DND-41 (cell line): ENCODE results near the gene MCU.

ENCODE experiments used
- ATAC-seq: fragments of 200-7000 bp; cut with Tn5 transposase; 3 replicates; pipeline ENCODE4 v1.9.1; 2021; ENCODE audit warnings: low read depth; ENCODE audit not compliant: insufficient read depth
- DNase-seq: peaks from one replicate; pipeline ENCODE4 v3.0.0-alpha.2; 2020
- H2AFZ ChIP-seq: 2 replicates; pipeline ENCODE4 v1.6.0; 2012; ENCODE audit warnings: low read depth, low read length
- H3K27ac ChIP-seq: 2 replicates; pipeline ENCODE4 v1.5.1; 2012; ENCODE audit warnings: low read length, inconsistent platforms
- H3K27me3 ChIP-seq: fragments of 200-600 bp; sonication (generic); 2 replicates; pipeline ENCODE4 v1.6.0; 2012; ENCODE audit warnings: low read length, mild to moderate bottlenecking, inconsistent platforms; ENCODE audit not compliant: insufficient read depth, poor library complexity
- H3K36me3 ChIP-seq: 2 replicates; pipeline ENCODE4 v1.5.1; 2012; ENCODE audit warnings: low read length, inconsistent platforms; ENCODE audit not compliant: insufficient read depth
- H3K4me1 ChIP-seq: 2 replicates; pipeline ENCODE4 v1.5.1; 2012; ENCODE audit warnings: mild to moderate bottlenecking, low read length; ENCODE audit not compliant: insufficient read depth
- H3K4me2 ChIP-seq: 2 replicates; pipeline ENCODE4 v1.6.0; 2012; ENCODE audit warnings: mild to moderate bottlenecking, moderate library complexity, low read length, inconsistent platforms; ENCODE audit not compliant: insufficient read depth
- H3K4me3 ChIP-seq, 2 experiments: fragments of 200-600 bp in 1 of 2; shearing (Covaris generic) in 1 of 2; 2 replicates each; pipeline ENCODE4 v1.5.1; 2012 to 2016; ENCODE audit warnings: inconsistent platforms in 2 of 2, low read length in 2 of 2, mild to moderate bottlenecking in 2 of 2, low read depth in 1 of 2, moderate library complexity in 1 of 2
- H3K79me2 ChIP-seq: 2 replicates; pipeline ENCODE4 v1.6.0; 2012; ENCODE audit warnings: low read length, inconsistent platforms; ENCODE audit not compliant: insufficient read depth
- H3K9ac ChIP-seq: 2 replicates; pipeline ENCODE4 v1.6.0; 2012; ENCODE audit warnings: low read depth, mild to moderate bottlenecking, inconsistent platforms, low read length, moderate library complexity
- H3K9me3 ChIP-seq: 2 replicates; pipeline ENCODE4 v1.5.1; 2012; ENCODE audit warnings: low read length, moderate library complexity, mild to moderate bottlenecking, inconsistent platforms; ENCODE audit not compliant: insufficient read depth, severe bottlenecking
- H4K20me1 ChIP-seq: 2 replicates; pipeline ENCODE4 v1.6.0; 2012; ENCODE audit warnings: low read length; ENCODE audit not compliant: insufficient read depth
- CTCF ChIP-seq: IDR thresholded peaks from 2 replicates; pipeline ENCODE4 v1.5.1; 2012; ENCODE audit warnings: borderline replicate concordance, low read length, moderate library complexity, mild to moderate bottlenecking; ENCODE audit not compliant: poor library complexity, severe bottlenecking; ENCODE audit errors: extremely low read depth
- EZH2 ChIP-seq: IDR thresholded peaks from 3 replicates; pipeline ENCODE4 v1.6.1; 2012; ENCODE audit warnings: borderline replicate concordance, low read depth, mild to moderate bottlenecking, moderate library complexity, low read length, inconsistent platforms; ENCODE audit not compliant: severe bottlenecking

The MCU gene

GRCh38 chr10:72792288-72792687 is 100.3 kb downstream of the MCU start:
- Histone ChIP-seq H3K27ac (no peak overlapping the region), H3K9me3 (no peaks in the 10 kb centered on the region)

GRCh38 chr10:72793752-72794151 is 101.8 kb downstream of the MCU start:
- Histone ChIP-seq H3K79me2 (0 out of 2 replicates have a peak, but pooled peaks cover 2% of the 10 kb centered on the region), H3K9ac (no peak overlapping the region), H3K36me3 (no peaks in the 10 kb centered on the region), H3K27me3 (no peaks in the 10 kb centered on the region), H3K4me2 (no peak overlapping the region), H3K4me3 (no peak overlapping the region), H3K4me1 (no peaks in the 10 kb centered on the region), H4K20me1 (no peaks in the 10 kb centered on the region), H3K9me3 (no peaks in the 10 kb centered on the region), H2AFZ (no peak overlapping the region), H3K27ac (no peak overlapping the region)
- ATAC-seq (no peak), DNase-seq (no peak)
- TF ChIP-seq EZH2, result no peak
- no peak for TF ChIP-seq CTCF

More at GRCh38 chr10:72792288-72792687, 100.3 kb downstream of the MCU start:
- ATAC-seq (no peak), DNase-seq (no peak)
- no peak overlapping the region for H3K4me2 ChIP-seq
- TF ChIP-seq CTCF (no peak), EZH2 (no peak)
- no peaks in the 10 kb centered on the region for H4K20me1 ChIP-seq
- no peak overlapping the region for H3K9ac ChIP-seq
- H3K27me3 ChIP-seq, result no peaks in the 10 kb centered on the region
- 0 out of 2 replicates have a peak, but pooled peaks cover 2% of the 10 kb centered on the region for H3K79me2 ChIP-seq
- no peak overlapping the region for H2AFZ ChIP-seq
- H3K4me3 ChIP-seq, result no peak overlapping the region
- H3K4me1 ChIP-seq, result no peaks in the 10 kb centered on the region
- no peaks in the 10 kb centered on the region for H3K36me3 ChIP-seq

- no peaks in the 10 kb centered on the region for H3K36me3 ChIP-seq
- H2AFZ ChIP-seq, result no peak overlapping the region
- 0 out of 2 replicates have a peak, but pooled peaks cover 2% of the 10 kb centered on the region for H3K79me2 ChIP-seq
- H3K9ac ChIP-seq, result no peak overlapping the region
- no peaks in the 10 kb centered on the region for H4K20me1 ChIP-seq
- ATAC-seq (no peak), DNase-seq (no peak)
- no peaks in the 10 kb centered on the region for H3K9me3 ChIP-seq
- TF ChIP-seq EZH2 (no peak), CTCF (no peak)
- no peak overlapping the region for H3K27ac ChIP-seq
- no peak overlapping the region for H3K4me2 ChIP-seq
- H3K4me1 ChIP-seq, result no peaks in the 10 kb centered on the region
- no peaks in the 10 kb centered on the region for H3K27me3 ChIP-seq
- no peak overlapping the region for H3K4me3 ChIP-seq
These were observed 102.3 kb downstream of the MCU start for GRCh38 chr10:72794260-72794659.

GRCh38 chr10:72796042-72796441 is 104.1 kb downstream of the MCU start:
- Histone ChIP-seq H2AFZ (no peak overlapping the region), H3K27me3 (no peaks in the 10 kb centered on the region), H3K9me3 (no peaks in the 10 kb centered on the region), H4K20me1 (no peaks in the 10 kb centered on the region), H3K4me1 (no peaks in the 10 kb centered on the region), H3K9ac (no peak overlapping the region), H3K79me2 (0 out of 2 replicates have a peak, but pooled peaks cover 2% of the 10 kb centered on the region), H3K36me3 (no peaks in the 10 kb centered on the region), H3K4me3 (no peak overlapping the region), H3K27ac (no peak overlapping the region), H3K4me2 (no peak overlapping the region)
- DNase-seq (no peak), ATAC-seq (no peak)
- TF ChIP-seq CTCF (no peak), EZH2 (no peak)
